ENCODE data around the gene CDH11.

CDH11 gene, protein sequence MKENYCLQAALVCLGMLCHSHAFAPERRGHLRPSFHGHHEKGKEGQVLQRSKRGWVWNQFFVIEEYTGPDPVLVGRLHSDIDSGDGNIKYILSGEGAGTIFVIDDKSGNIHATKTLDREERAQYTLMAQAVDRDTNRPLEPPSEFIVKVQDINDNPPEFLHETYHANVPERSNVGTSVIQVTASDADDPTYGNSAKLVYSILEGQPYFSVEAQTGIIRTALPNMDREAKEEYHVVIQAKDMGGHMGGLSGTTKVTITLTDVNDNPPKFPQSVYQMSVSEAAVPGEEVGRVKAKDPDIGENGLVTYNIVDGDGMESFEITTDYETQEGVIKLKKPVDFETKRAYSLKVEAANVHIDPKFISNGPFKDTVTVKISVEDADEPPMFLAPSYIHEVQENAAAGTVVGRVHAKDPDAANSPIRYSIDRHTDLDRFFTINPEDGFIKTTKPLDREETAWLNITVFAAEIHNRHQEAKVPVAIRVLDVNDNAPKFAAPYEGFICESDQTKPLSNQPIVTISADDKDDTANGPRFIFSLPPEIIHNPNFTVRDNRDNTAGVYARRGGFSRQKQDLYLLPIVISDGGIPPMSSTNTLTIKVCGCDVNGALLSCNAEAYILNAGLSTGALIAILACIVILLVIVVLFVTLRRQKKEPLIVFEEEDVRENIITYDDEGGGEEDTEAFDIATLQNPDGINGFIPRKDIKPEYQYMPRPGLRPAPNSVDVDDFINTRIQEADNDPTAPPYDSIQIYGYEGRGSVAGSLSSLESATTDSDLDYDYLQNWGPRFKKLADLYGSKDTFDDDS

DNA sequence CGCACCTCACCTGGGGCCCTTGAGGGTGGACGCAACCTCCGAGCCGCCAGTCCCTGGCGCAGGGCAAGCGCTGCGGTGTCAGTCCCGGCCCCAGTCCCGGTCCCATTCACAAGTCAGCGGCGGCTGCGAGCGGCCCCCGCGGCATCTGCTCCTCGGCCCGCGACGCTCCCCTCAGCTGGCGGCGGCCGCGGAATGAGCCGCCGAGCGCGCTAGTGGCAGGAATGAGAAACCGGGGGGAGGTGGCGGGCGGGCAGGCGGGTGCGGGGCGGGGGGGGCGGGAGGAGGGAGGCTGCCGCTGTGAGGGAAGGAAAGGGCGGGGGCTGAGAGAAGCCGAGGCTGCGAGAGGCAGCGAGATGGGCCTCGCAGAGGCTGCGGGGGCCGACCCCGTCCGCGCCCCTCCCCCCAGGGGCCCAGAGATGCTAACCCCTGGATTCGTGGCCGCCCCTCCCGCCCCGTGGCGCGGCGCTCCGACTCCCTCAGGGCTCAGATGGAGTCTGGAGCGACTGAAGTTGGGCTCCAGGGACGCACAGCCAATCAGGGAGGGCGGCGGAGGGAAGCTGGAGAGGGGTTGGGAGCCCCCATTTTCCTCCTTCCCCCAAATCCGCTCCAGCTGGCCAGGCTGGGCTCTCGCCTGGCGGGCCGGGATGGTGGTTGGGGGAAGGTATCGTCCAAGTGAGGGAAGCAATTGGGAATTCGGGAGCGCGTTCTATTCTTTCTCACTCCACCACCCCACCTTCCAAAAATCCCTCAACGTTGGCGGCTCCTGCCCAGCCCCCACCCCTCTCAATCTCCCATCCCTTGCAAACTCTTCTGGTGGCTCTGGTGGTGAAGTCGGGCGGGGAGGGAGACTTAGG is at the start of gene CDH11:
CDH11 (minus strand) TSS at position 194 of the 854 bp plus-strand sequence. CDS start 117,194 bp downstream, outside the sequence.
- no peaks in the 10 kb centered on the region for H3K36me3 ChIP-seq (ENCODE audit: insufficient read depth, low read length)
- no peaks in the 10 kb centered on the region for H3K79me2 ChIP-seq (ENCODE audit: insufficient read depth, low read length)
- H3F3A ChIP-seq (ENCODE audit: insufficient read depth, low read length) = no peaks in the 10 kb centered on the region
- H4K20me1 ChIP-seq (ENCODE audit: insufficient read depth, low read length) = no peaks in the 10 kb centered on the region
- H3K27me3 ChIP-seq (ENCODE audit: insufficient read depth, low read length) = no peaks in the 10 kb centered on the region
- H2AFZ ChIP-seq (ENCODE audit: low read length) = no peak within 1 kb of the TSS
- H3K4me2 ChIP-seq (ENCODE audit: low read length) = no peak within 1 kb of the TSS
- no peak within 1 kb of the TSS for H3K9ac ChIP-seq (ENCODE audit: low read length)
- no peak within 1 kb of the TSS for H3K4me3 ChIP-seq (ENCODE audit: low read depth, low read length, poor library complexity, severe bottlenecking)
- H3K9me3 ChIP-seq (ENCODE audit: low read length) = no peaks in the 10 kb centered on the region
- no peak within 1 kb of the TSS for H3K27ac ChIP-seq (ENCODE audit: low read depth, low read length, poor library complexity, severe bottlenecking)
- no peak for TF ChIP-seq EZH2 (IDR thresholded peaks at IDR 0.05; ENCODE audit: borderline replicate concordance, low read length)
- TF ChIP-seq, protein P1, sequence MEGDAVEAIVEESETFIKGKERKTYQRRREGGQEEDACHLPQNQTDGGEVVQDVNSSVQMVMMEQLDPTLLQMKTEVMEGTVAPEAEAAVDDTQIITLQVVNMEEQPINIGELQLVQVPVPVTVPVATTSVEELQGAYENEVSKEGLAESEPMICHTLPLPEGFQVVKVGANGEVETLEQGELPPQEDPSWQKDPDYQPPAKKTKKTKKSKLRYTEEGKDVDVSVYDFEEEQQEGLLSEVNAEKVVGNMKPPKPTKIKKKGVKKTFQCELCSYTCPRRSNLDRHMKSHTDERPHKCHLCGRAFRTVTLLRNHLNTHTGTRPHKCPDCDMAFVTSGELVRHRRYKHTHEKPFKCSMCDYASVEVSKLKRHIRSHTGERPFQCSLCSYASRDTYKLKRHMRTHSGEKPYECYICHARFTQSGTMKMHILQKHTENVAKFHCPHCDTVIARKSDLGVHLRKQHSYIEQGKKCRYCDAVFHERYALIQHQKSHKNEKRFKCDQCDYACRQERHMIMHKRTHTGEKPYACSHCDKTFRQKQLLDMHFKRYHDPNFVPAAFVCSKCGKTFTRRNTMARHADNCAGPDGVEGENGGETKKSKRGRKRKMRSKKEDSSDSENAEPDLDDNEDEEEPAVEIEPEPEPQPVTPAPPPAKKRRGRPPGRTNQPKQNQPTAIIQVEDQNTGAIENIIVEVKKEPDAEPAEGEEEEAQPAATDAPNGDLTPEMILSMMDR (IDR thresholded peaks at IDR 0.05; ENCODE audit: low read length) = no peak
- peaks cover 5% of the 10 kb centered on the region for H3K4me1 ChIP-seq (ENCODE audit: insufficient read depth, low read length, severe bottlenecking)
- no peaks in the 10 kb centered on the region for H3K9me2 ChIP-seq (ENCODE audit: low read depth, low read length)

DNA sequence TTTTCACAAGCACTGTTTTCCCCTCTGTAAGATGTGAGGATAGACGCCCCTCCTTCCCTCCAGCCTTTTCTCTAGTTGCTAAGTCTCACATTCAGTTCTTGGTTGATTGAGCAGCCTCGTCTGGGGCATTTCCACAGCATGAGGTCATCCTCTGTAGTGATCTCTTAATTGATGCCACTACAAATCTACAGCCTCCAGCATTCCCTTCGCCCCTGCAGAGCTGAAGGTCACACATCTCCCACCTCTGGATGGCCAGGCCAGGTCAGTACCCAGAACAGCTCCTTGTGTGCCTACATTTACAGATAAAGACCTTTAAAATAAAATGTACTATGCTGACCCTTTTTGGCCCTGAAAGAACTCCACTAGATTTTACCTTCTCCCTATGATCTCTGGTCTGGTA is 32.5 kb upstream of the CDH11 start:
- Histone ChIP-seq H3K4me2 (ENCODE audit: low read length) (no peak overlapping the region), H3K9me2 (ENCODE audit: low read depth, low read length) (no peaks in the 10 kb centered on the region), H3K9me3 (ENCODE audit: low read length) (no peaks in the 10 kb centered on the region), H3K4me1 (ENCODE audit: insufficient read depth, low read length, severe bottlenecking) (no peaks in the 10 kb centered on the region), H3F3A (ENCODE audit: insufficient read depth, low read length) (no peaks in the 10 kb centered on the region), H2AFZ (ENCODE audit: low read length) (no peak overlapping the region), H4K20me1 (ENCODE audit: insufficient read depth, low read length) (no peaks in the 10 kb centered on the region), H3K4me3 (ENCODE audit: low read depth, low read length, poor library complexity, severe bottlenecking) (no peak overlapping the region), H3K36me3 (ENCODE audit: insufficient read depth, low read length) (no peaks in the 10 kb centered on the region), H3K27ac (ENCODE audit: low read depth, low read length, poor library complexity, severe bottlenecking) (no peak overlapping the region), H3K9ac (ENCODE audit: low read length) (no peak overlapping the region), H3K27me3 (ENCODE audit: insufficient read depth, low read length) (no peaks in the 10 kb centered on the region), H3K79me2 (ENCODE audit: insufficient read depth, low read length) (no peaks in the 10 kb centered on the region)
- TF ChIP-seq, protein P1 (IDR thresholded peaks at IDR 0.05; ENCODE audit: low read length) = no peak
- no peak for TF ChIP-seq EZH2 (IDR thresholded peaks at IDR 0.05; ENCODE audit: borderline replicate concordance, low read length)

DNA sequence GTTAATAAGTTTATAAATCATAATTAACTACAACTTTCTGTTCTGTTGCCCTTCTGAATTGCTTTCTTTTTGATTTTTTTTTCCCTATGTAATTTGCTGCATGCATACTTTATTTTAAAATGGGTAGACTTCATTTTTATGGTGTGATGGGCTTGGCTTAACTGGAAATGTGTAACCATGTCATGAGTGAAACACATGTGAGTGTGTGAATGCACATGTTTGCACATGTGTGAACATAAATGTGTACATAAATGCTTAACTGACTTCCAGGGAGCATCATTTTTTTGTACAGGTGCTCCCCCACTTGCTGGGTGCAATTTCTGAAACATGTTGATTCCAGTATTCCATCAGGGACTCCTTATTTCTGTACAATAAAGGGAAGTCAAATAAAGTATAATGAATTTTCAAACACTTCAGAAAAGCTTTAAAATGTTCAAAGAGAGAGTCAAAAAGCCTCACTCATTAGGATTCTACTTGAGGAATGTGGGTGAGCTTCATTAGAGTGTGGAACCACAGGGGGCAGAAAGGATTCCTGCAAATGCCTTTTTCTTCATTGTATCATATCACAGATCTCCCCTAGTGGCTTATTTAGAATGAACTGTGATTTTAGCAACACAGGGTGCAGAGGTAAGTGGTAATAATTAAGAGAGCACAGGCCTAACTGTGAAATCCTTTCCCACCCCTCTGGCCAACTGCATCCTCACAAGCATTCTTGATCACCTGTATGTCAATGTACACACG is 31.7 kb upstream of the CDH11 start:
- H3K27me3 ChIP-seq (ENCODE audit: insufficient read depth, low read length) = no peaks in the 10 kb centered on the region
- no peaks in the 10 kb centered on the region for H3K9me2 ChIP-seq (ENCODE audit: low read depth, low read length)
- no peak for TF ChIP-seq EZH2 (IDR thresholded peaks at IDR 0.05; ENCODE audit: borderline replicate concordance, low read length)
- TF ChIP-seq, protein P1 (IDR thresholded peaks at IDR 0.05; ENCODE audit: low read length) = no peak
- no peaks in the 10 kb centered on the region for H3F3A ChIP-seq (ENCODE audit: insufficient read depth, low read length)
- H3K27ac ChIP-seq (ENCODE audit: low read depth, low read length, poor library complexity, severe bottlenecking) = no peak overlapping the region
- no peak overlapping the region for H3K9ac ChIP-seq (ENCODE audit: low read length)
- H3K4me2 ChIP-seq (ENCODE audit: low read length) = no peak overlapping the region
- H3K4me3 ChIP-seq (ENCODE audit: low read depth, low read length, poor library complexity, severe bottlenecking) = no peak overlapping the region
- H3K4me1 ChIP-seq (ENCODE audit: insufficient read depth, low read length, severe bottlenecking) = no peaks in the 10 kb centered on the region
- H4K20me1 ChIP-seq (ENCODE audit: insufficient read depth, low read length) = no peaks in the 10 kb centered on the region
- H2AFZ ChIP-seq (ENCODE audit: low read length) = no peak overlapping the region
- no peaks in the 10 kb centered on the region for H3K36me3 ChIP-seq (ENCODE audit: insufficient read depth, low read length)
- H3K9me3 ChIP-seq (ENCODE audit: low read length) = no peaks in the 10 kb centered on the region
- H3K79me2 ChIP-seq (ENCODE audit: insufficient read depth, low read length) = no peaks in the 10 kb centered on the region
